HepG2 (cell line): ENCODE data around the gene TASOR. TPM values are rescaled to one million over a fixed set of nuclear protein-coding genes. Genes with fewer than 3 reads are reported as not detected.

Source experiments
- ARNTL ChIP-seq: sonication (generic); formaldehyde crosslinking; IDR thresholded peaks from 2 replicates; pipeline ENCODE4 v1.4.0; 2020; ENCODE audit warnings: mild to moderate bottlenecking, missing genetic modification reagents
- MEF2D ChIP-seq: sonication (generic); formaldehyde crosslinking; IDR thresholded peaks from 2 replicates; pipeline ENCODE4 v1.5.1; 2020; ENCODE audit warnings: mild to moderate bottlenecking, missing genetic modification reagents
- MXD4 ChIP-seq: IDR thresholded peaks from 2 replicates; pipeline ENCODE4 v1.6.1; 2016; ENCODE audit warnings: mild to moderate bottlenecking, missing biosample characterization, missing genetic modification reagents
- PRMT3 ChIP-seq: sonication (generic); formaldehyde crosslinking; IDR thresholded peaks from 2 replicates; pipeline ENCODE4 v1.8.1; 2022; ENCODE audit warnings: low read depth, mild to moderate bottlenecking, moderate library complexity, missing genetic modification reagents, borderline replicate concordance
- TAF1 ChIP-seq: sonication (generic); formaldehyde crosslinking; IDR thresholded peaks from 2 replicates; pipeline ENCODE4 v1.4.0; 2020; ENCODE audit warnings: missing genetic modification reagents
- ZMYM4 ChIP-seq: sonication (generic); formaldehyde crosslinking; IDR thresholded peaks from 2 replicates; pipeline ENCODE4 v1.8.1; 2023; ENCODE audit warnings: mild to moderate bottlenecking, missing genetic modification reagents
- ZNF142 ChIP-seq: sonication (generic); formaldehyde crosslinking; IDR thresholded peaks from 2 replicates; pipeline ENCODE4 v1.4.0; 2020; ENCODE audit warnings: missing genetic modification reagents
- ZNF263 ChIP-seq: sonication (generic); formaldehyde crosslinking; IDR thresholded peaks from 2 replicates; pipeline ENCODE4 v1.4.0; 2020; ENCODE audit warnings: missing genetic modification reagents
- ZNF607 ChIP-seq: sonication (generic); formaldehyde crosslinking; IDR thresholded peaks from 2 replicates; pipeline ENCODE4 v1.5.1; 2020; ENCODE audit warnings: missing genetic modification reagents, mild to moderate bottlenecking, borderline replicate concordance
- ZNF609 ChIP-seq: sonication (generic); formaldehyde crosslinking; IDR thresholded peaks from 2 replicates; pipeline ENCODE4 v1.4.0; 2020; ENCODE audit warnings: mild to moderate bottlenecking, missing genetic modification reagents, borderline replicate concordance
- ZNF747 ChIP-seq: sonication (generic); formaldehyde crosslinking; IDR thresholded peaks from 2 replicates; pipeline ENCODE4 v1.8.1; 2023; ENCODE audit warnings: missing genetic modification reagents, mild to moderate bottlenecking, borderline replicate concordance
- ZNF75D ChIP-seq: sonication (generic); formaldehyde crosslinking; IDR thresholded peaks from 2 replicates; pipeline ENCODE4 v1.8.1; 2023; ENCODE audit warnings: missing genetic modification reagents, mild to moderate bottlenecking, borderline replicate concordance
- polyA plus RNA-seq, 8 experiments: library from polyadenylated mRNA; depleted of rRNA in 3 of 8; stranded (reverse) in 7 of 8; unstranded in 1 of 8; fragments of >200 nt; fragmentation: Illumina TruSeq in 4 of 8; extraction: Trizol in 4 of 8; gene quantifications; 2 replicates each; pipeline versions ENCODE4 v1.2.1 to v1.2.3, GENCODE V29; 2011 to 2016; ENCODE audit warnings: low read depth in 4 of 8, missing spikeins in 1 of 8, mixed read lengths in 1 of 8; ENCODE audit not compliant: insufficient read depth in 1 of 8
- total RNA-seq, 5 experiments: library from RNA; depleted of rRNA; stranded (reverse); fragments of >200 nt; fragmentation: Illumina TruSeq; extraction: Trizol; gene quantifications; 2 replicates each; pipeline ENCODE4 v1.2.3, GENCODE V29; 2016; ENCODE audit warnings: low read depth in 1 of 5
- TF ChIP-seq, protein P1 (sequence below): sonication (generic); formaldehyde crosslinking; IDR thresholded peaks from 2 replicates; pipeline ENCODE4 v1.4.0; 2020; ENCODE audit warnings: low read depth, missing genetic modification reagents

TASOR gene
- total and polyA plus RNA-seq, 2 of the 13 experiments (the other 11 are each of a cell fraction or from before 2014, with no cell fraction given), result 20.1 to 32.5 TPM

GRCh38 chr3:56682462-56683121, 473 bp downstream of the TASOR start (continued):
- TF ChIP-seq ZNF609 (0 out of 2 replicates have a peak, but pooled peaks have one; percentile 16), ZMYM4 (CRISPR knock-in tag) (peak; percentile 47; the same call in 1 of the 2 replicates), ZNF747 (CRISPR knock-in tag) (0 out of 2 replicates have a peak, but pooled peaks have one; percentile 2), MEF2D (CRISPR knock-in tag) (peak; percentile 32; the same call in 1 of the 2 replicates), TAF1 (CRISPR knock-in tag) (peak; percentile 90), ZNF142 (CRISPR knock-in tag) (0 out of 2 replicates have a peak, but pooled peaks have one; percentile 2), ARNTL (CRISPR knock-in tag) (no peak), ZNF263 (CRISPR knock-in tag) (peak; percentile 90), MXD4 (CRISPR knock-in tag) (peak; percentile 47), ZNF75D (no peak), ZNF607 (CRISPR knock-in tag) (0 out of 2 replicates have a peak, but pooled peaks have one; percentile 43), PRMT3 (CRISPR knock-in tag) (0 out of 2 replicates have a peak, but pooled peaks have one; percentile 11)
- TF ChIP-seq, protein P1, sequence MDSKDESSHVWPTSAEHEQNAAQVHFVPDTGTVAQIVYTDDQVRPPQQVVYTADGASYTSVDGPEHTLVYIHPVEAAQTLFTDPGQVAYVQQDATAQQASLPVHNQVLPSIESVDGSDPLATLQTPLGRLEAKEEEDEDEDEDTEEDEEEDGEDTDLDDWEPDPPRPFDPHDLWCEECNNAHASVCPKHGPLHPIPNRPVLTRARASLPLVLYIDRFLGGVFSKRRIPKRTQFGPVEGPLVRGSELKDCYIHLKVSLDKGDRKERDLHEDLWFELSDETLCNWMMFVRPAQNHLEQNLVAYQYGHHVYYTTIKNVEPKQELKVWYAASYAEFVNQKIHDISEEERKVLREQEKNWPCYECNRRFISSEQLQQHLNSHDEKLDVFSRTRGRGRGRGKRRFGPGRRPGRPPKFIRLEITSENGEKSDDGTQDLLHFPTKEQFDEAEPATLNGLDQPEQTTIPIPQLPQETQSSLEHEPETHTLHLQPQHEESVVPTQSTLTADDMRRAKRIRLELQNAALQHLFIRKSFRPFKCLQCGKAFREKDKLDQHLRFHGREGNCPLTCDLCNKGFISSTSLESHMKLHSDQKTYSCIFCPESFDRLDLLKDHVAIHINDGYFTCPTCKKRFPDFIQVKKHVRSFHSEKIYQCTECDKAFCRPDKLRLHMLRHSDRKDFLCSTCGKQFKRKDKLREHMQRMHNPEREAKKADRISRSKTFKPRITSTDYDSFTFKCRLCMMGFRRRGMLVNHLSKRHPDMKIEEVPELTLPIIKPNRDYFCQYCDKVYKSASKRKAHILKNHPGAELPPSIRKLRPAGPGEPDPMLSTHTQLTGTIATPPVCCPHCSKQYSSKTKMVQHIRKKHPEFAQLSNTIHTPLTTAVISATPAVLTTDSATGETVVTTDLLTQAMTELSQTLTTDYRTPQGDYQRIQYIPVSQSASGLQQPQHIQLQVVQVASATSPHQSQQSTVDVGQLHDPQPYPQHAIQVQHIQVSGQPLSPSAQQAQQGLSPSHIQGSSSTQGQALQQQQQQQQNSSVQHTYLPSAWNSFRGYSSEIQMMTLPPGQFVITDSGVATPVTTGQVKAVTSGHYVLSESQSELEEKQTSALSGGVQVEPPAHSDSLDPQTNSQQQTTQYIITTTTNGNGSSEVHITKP (CRISPR knock-in tag), result peak; percentile 31; the same call in 1 of the 2 replicates
